ENCODE measurements around the gene CPNE4. TPM values are rescaled to one million over a fixed set of nuclear protein-coding genes. Genes with fewer than 3 reads are reported as not detected.

Gene CPNE4
- total RNA-seq, 1 donor from 2014 or later, result not detected

DNA sequence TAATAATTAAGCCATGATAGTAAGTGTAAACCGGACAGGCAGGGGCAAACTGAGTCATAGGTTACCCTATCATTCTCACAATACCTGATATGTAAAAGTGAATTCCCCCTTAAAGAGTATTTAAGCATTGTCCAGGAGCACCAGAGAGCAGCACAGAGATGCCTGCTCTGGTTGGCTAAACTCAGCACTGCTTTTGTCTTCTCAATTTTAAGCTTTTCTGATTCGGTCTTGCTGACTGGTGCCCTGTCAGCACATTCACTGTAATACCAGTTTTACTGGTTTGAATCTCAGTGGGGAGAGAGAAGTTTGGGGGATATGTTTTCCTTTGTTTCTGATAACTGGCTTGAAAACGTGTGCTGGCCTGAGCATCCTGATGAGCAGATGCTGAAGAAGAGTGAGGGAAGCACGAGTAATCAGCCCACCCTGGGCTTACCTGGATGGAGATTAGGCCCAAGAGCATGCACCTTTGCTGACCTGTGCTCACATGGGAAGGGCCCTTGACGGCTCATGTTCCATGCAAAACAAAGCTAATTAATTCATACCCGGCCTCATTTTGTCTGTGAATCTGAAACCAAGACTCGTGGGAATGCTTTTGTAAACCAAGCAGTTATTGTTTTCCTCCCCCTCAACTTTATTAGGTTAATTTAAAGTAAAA, 323.6 kb downstream of the CPNE4 start:
- H3K27me3 Mint-ChIP-seq (ENCODE audit: low read depth), result peaks cover 13% of the 10 kb centered on the region
- H3K27ac Mint-ChIP-seq (ENCODE audit: unreplicated experiment), result no peak overlapping the region
- no peak overlapping the region for H3K4me3 Mint-ChIP-seq (ENCODE audit: unreplicated experiment)
- no peaks in the 10 kb centered on the region for H3K4me1 Mint-ChIP-seq (ENCODE audit: low read depth)
- TF ChIP-seq, protein P1, sequence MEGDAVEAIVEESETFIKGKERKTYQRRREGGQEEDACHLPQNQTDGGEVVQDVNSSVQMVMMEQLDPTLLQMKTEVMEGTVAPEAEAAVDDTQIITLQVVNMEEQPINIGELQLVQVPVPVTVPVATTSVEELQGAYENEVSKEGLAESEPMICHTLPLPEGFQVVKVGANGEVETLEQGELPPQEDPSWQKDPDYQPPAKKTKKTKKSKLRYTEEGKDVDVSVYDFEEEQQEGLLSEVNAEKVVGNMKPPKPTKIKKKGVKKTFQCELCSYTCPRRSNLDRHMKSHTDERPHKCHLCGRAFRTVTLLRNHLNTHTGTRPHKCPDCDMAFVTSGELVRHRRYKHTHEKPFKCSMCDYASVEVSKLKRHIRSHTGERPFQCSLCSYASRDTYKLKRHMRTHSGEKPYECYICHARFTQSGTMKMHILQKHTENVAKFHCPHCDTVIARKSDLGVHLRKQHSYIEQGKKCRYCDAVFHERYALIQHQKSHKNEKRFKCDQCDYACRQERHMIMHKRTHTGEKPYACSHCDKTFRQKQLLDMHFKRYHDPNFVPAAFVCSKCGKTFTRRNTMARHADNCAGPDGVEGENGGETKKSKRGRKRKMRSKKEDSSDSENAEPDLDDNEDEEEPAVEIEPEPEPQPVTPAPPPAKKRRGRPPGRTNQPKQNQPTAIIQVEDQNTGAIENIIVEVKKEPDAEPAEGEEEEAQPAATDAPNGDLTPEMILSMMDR (IDR thresholded peaks at IDR 0.05), result no peak
- H3K36me3 Mint-ChIP-seq (ENCODE audit: low read depth), result no peaks in the 10 kb centered on the region
- no peak for DNase-seq (ENCODE audit: low spot score)
- H3K9me3 Mint-ChIP-seq (ENCODE audit: low read depth), result no peaks in the 10 kb centered on the region

DNA sequence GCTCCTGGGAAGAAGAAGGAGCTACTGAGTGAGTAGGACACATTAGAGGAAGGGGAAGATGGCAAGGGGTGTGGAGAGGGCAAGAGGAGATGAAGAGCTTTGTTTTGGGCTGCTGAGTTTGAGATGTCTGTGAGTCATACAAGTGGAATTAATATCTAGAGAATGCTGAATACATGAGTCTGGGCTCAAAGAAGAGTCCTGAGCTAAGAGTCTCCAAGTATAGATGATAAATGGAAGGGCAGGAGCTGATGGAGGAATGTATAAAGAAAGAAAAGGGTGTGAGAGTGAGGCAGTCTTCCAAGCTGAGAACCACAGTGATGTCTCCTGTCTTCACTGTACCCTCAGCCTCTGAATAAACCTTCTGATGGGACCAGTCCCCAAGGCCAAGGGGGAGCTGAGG, 326.6 kb downstream of the CPNE4 start:
- no peak for DNase-seq (ENCODE audit: low spot score)
- TF ChIP-seq, protein P1 (IDR thresholded peaks at IDR 0.05), result no peak
- Mint-ChIP-seq H3K27ac (ENCODE audit: unreplicated experiment) (no peak overlapping the region), H3K4me3 (ENCODE audit: unreplicated experiment) (no peak overlapping the region), H3K36me3 (ENCODE audit: low read depth) (no peaks in the 10 kb centered on the region), H3K4me1 (ENCODE audit: low read depth) (no peaks in the 10 kb centered on the region), H3K27me3 (ENCODE audit: low read depth) (peaks cover 12% of the 10 kb centered on the region), H3K9me3 (ENCODE audit: low read depth) (no peaks in the 10 kb centered on the region)

DNA sequence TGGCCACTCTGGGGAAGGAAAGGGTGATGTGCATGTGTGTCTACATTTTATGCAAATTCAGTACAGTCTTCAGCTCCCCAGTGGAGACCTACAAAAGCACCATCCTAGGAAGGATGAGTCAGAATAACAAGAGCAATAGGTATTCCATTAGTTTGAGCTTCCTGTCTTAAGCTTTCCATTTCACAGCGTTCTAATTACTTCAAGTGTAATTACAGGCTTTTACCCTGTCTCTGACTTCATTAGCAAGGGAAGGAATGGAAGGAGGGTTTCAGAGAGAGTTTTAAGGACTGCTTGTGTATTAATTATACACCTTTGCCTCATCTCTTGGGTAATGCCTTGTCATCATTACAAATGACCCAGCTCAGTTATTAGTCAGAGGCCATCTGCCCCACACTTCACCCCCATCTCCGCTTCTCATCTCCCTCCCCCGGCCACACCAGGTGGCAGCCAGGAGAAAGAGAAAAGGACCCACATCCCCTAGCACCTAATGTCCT, 329.2 kb downstream of the CPNE4 start:
- no peak overlapping the region for H3K4me3 Mint-ChIP-seq (ENCODE audit: unreplicated experiment)
- no peaks in the 10 kb centered on the region for H3K9me3 Mint-ChIP-seq (ENCODE audit: low read depth)
- DNase-seq (ENCODE audit: low spot score), result no peak

DNA sequence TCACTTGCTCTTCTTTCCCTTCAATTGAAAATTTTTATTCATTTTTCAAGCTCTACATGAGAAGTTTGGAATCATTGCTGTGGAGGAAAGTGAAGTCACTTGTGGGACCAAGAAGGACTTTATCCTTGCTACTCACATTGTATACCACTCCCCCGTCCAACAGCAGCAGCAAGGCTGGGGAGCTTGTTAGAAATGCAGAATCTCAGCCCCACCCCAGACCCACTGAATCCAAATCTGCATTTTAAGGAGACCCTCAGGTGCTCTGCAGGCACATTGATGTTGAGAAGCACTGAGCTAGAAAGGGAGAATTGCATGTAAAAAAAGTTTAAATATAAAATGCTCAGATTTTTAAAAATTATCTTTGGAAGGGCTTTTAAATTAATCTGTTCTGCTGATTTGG, 329.7 kb downstream of the CPNE4 start:
- no peak overlapping the region for H3K4me3 Mint-ChIP-seq (ENCODE audit: unreplicated experiment)
- H3K9me3 Mint-ChIP-seq (ENCODE audit: low read depth), result no peaks in the 10 kb centered on the region
- H3K27ac Mint-ChIP-seq (ENCODE audit: unreplicated experiment), result no peak overlapping the region
- H3K36me3 Mint-ChIP-seq (ENCODE audit: low read depth), result no peaks in the 10 kb centered on the region
- TF ChIP-seq, protein P1 (IDR thresholded peaks at IDR 0.05), result no peak
- H3K4me1 Mint-ChIP-seq (ENCODE audit: low read depth), result no peaks in the 10 kb centered on the region
- DNase-seq (ENCODE audit: low spot score), result no peak
- peaks cover 5% of the 10 kb centered on the region for H3K27me3 Mint-ChIP-seq (ENCODE audit: low read depth)

More for the DNA sequence above, 329.2 kb downstream of the CPNE4 start:
- H3K27ac Mint-ChIP-seq (ENCODE audit: unreplicated experiment), result no peak overlapping the region
- no peaks in the 10 kb centered on the region for H3K36me3 Mint-ChIP-seq (ENCODE audit: low read depth)
- TF ChIP-seq, protein P1 (IDR thresholded peaks at IDR 0.05), result no peak
- no peaks in the 10 kb centered on the region for H3K4me1 Mint-ChIP-seq (ENCODE audit: low read depth)
- H3K27me3 Mint-ChIP-seq (ENCODE audit: low read depth), result peaks cover 5% of the 10 kb centered on the region

DNA sequence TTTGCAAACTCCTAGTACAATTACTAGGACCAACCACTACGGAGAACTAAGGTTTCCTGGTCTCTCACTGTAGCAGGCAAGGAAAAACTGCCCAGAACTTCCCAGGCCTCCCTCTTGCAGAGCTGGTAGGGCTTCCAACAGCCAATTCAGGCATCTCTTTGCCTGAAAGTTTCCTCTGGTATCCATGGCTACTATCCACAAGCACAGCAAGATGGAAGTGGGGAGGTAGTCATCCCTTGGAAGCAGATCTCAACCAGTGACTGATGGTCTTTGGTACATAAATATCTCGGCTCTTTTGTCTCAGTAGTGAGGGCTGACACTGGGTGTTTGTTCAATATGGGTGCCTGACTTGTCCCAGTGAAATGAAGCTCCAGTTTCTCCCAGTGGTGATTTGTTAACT, 330.7 kb downstream of the CPNE4 start:
- H3K27me3 Mint-ChIP-seq (ENCODE audit: low read depth), result peaks cover 3% of the 10 kb centered on the region
- TF ChIP-seq, protein P1 (IDR thresholded peaks at IDR 0.05), result no peak
- H3K4me3 Mint-ChIP-seq (ENCODE audit: unreplicated experiment), result no peak overlapping the region
- H3K27ac Mint-ChIP-seq (ENCODE audit: unreplicated experiment), result no peak overlapping the region
- H3K9me3 Mint-ChIP-seq (ENCODE audit: low read depth), result no peaks in the 10 kb centered on the region
- DNase-seq (ENCODE audit: low spot score), result no peak
- H3K36me3 Mint-ChIP-seq (ENCODE audit: low read depth), result no peaks in the 10 kb centered on the region
- H3K4me1 Mint-ChIP-seq (ENCODE audit: low read depth), result no peaks in the 10 kb centered on the region
